ENCODE results near the gene C1QTNF9B.
"Not testable (repeated sequence)": the region's sequence is repeated elsewhere in the genome, so short reads cannot be mapped to it uniquely, and the experiment has no call there.

C1QTNF9B gene

DNA sequence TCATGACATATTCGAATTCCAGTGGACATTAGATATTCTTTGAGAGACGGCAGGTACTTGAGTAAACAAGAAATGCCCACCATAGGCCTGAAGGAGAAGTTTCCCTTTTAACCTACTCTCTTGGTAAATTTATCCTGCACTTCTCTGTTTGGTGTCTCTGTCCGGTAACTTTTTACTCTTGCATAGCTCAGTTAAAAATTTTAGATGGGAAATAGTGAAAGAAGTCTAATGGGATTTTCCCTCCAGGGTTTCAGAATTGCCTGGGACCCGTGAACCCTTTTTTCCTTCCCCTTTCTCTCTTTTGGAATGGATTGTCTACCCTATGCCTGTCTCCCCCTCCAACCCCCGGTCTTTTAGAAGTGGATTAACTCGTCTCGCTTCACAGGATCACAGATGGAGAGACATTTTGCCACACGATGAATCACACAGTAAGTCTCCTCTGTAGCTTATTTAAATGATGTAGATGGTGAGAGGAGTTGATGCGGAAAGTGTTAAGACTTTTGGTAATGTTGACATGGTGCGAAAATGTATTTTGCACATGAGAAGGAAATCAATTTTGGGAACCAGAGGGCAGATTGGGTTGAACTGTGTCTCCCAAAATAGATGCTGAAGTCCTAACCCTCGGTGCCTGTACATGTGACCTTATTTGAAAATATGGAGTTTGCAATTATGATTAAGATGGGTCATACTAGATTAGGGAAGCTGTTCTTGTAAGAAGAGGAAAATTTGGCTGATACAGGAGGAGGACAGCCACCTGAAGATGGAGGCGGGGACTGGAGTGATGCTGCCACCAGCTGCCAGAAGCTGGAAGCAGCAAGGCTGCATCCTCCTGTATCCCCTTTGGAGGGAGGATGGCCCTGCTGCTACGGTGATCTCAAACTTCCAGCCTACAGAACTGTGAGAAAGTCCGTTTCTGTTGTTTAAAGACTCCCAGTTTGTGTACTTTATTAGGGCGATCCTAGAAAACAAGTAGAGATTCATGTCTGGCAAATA lies 7.4 kb downstream of the C1QTNF9B start:
- DNase-seq: no peak

- peak; percentile 76 for DNase-seq
Measured at GRCh38 chr13:23888658-23889614, 8.4 kb downstream of the C1QTNF9B start, which contains the start of gene MIPEP. TSS of gene MIPEP (minus strand) at chr13:23889400. CDS start at chr13:23889320, 80 bp downstream.

GRCh38 chr13:23884361-23884760 lies 12.9 kb downstream of the C1QTNF9B start:
- DNase-seq: not testable (repeated sequence)

- no peak for DNase-seq
Measured at GRCh38 chr13:23883255-23883654, 14.0 kb downstream of the C1QTNF9B start.

GRCh38 chr13:23881402-23881800 lies 15.9 kb downstream of the C1QTNF9B start:
- DNase-seq: not testable (repeated sequence)

DNA sequence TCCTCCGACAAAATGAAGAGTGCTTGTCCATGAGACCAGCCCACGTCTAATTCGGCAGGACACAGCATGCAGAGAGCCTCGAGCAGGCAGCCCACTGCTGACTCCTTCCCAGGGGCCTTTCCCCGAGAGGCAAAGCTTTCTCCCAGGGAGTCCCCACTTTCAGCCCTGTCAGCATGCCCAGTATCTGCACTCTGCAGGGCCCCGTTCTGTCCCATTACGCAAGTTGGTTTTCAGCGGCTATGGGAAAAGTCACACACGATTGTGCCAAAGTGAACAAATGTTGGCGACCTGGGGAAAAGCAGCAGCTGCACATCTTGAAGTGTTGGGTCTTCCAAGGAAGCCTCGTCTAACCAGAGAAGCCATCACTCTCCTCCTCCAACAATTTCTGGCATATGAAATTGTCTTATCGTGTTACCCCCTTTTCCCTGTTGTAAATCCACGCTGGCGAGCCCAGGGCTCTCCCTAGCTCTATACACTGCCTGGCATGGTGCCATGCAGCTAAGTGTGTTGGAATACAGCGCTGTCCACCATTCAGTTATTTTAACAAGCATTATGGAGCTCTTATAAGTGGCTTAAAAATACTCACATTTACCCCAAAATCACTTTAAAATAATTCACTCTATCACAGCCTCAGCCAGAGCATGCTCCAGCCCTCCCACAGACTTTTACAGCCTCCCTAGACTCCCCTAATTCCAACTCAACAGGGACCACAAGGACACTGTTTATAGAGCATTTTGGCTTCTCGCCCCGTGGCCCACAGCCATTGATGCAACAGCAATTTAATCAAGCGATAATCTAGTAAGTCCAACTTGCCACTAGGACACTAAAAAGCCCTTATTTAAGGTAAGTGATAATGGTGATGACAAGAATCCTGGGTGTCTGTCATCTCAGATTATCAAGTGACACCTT lies 16.6 kb downstream of the C1QTNF9B start:
- DNase-seq: not testable (repeated sequence)

DNA sequence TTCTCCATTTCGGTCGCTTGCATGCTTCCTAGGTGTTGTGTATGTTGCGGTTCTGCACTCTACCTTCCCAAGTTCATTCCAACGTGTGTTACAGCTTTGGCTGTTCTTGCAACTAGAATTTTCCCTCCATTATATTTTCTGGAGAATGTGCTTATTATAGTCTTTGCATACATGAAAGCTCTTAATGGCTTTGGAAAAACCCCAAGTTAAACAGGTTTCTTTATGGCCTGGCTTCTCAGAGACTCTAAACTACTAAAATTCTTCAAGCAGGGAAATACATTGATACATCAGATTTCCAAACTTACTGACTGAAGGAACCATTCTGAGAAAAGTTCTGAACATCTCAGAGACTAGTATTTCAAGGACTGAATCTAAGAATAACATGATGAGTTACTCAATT lies 20.0 kb downstream of the C1QTNF9B start:
- no peak for DNase-seq

- DNase-seq: no peak
Measured at GRCh38 chr13:23876265-23876664, 21.0 kb downstream of the C1QTNF9B start.

- peak; percentile 1 for DNase-seq
Measured at GRCh38 chr13:23871616-23872220, 25.6 kb downstream of the C1QTNF9B start.

DNA sequence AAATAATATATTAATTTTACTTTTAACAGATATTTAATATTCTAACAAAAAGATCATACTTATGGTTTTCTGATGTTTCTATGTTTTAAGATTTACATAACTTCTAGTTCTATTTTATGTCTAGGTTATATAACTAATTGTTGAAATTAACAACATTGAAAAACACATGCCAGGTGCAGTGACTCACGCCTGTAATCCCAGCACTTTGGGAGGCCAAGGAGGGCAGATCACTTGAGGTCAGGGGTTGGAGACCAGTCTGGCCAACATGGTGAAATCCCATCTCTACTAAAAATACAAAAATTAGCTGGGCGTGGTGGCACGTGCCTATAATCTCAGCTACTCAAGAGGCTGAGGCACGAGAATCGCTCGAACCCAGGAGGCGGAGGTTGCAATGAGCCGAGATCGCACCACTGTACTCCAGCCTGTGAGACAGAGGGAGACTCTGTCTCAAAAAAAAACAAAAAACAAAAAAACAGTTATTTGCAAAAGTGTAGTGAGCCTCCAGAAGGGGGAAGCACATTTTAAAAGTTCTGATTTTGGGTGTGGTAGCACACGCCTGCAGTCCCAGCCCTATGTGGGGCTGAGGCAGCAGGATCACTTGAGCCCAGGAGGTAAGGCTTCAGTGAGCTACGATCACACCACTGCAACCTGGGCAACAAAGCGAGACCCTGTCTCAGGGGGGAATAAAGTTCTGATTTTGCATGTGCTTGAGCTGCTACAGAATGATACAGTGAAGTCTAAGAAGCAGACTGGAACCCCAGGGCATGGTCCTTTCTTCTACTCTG lies 26.8 kb downstream of the C1QTNF9B start:
- DNase-seq: no peak

GRCh38 chr13:23868521-23868920 lies 28.8 kb downstream of the C1QTNF9B start:
- DNase-seq: no peak

GRCh38 chr13:23867027-23867491 lies 30.2 kb downstream of the C1QTNF9B start:
- DNase-seq: no peak

DNA sequence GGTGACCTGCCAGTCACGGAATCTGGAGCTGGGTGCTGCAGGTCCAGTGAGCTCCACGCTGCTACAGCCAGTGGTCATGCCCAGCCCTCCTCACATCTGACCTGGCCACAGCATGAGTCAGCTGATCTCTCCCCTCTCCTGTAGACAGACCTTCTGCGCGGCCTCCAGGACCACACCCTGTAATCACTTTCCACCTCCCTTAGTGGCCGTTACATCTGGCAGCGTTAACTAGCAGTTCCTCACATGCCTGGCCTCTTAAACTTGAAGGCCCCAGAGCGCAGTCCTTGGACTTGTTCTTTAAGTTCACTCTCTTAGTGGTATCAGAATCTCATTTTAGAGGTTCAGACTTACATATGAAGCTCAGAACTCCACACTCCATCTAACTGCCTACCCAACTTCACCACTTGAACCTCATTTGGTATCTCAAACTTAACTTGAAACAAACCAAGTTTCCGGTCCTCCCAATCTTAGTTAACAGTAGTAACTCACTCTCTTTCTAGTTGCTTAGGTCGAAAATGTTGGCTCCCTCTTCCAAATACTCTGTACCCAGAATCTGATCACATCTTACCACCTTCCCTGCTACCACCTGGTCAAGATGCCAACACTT lies 30.8 kb downstream of the C1QTNF9B start:
- DNase-seq: no peak

DNA sequence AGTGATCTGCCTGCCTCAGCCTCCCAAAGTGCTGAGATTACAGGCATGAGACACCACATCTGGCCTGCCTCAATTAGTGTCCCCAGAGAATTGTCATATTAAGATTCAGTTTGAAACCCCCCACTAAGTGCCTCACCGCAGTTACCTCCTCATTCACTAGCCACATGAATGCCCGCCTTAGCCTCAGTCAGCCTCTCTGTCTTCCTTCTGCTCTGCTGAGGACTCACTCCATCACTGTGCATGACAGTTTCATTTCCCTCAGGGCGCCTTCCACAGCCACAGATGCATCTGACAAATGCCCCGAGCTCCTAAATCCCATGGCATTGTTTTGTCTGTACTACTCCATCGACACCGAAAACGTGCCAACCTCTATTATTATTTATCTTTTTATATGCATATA lies 31.4 kb downstream of the C1QTNF9B start:
- no peak for DNase-seq

- DNase-seq: no peak
Measured at GRCh38 chr13:23865026-23865425, 32.3 kb downstream of the C1QTNF9B start.

DNA sequence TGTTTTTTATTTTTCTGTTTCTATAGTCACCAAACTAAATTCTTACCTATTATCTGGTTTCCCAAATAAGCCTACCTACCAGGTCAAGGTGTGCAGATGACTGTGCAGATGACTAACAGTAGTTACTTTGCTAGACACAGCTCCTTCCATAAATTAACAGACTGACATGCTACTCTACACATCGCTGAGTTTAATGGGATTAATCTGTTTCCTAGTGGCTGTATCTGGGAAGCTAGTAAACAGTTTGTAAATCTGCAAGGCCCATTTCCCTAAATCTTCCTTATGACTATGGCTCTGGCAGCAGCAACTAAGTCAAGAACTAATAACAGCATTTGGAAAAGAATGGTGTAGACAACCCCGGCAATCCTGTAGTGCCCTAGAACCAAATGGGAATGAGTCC lies 36.0 kb downstream of the C1QTNF9B start:
- DNase-seq: no peak

GRCh38 chr13:23859904-23860303 lies 37.4 kb downstream of the C1QTNF9B start:
- no peak for DNase-seq

GRCh38 chr13:23859455-23859854 lies 37.8 kb downstream of the C1QTNF9B start:
- DNase-seq: no peak

- no peak for DNase-seq
Measured at GRCh38 chr13:23858546-23858945, 38.8 kb downstream of the C1QTNF9B start.
